ENCODE results near the gene TMEM185B. TPM values are rescaled to one million over a fixed set of nuclear protein-coding genes. Genes with fewer than 3 reads are reported as not detected.

The TMEM185B gene
- polyA plus RNA-seq, 1 of the 3 experiments (the other 2 are of a cell fraction) = 36.0 TPM

- Histone ChIP-seq H3K4me3 (ENCODE audit: low read depth in 2 of 2, low read length in 1 of 2) (no peak overlapping the region), H3K79me2 (ENCODE audit: insufficient read depth) (no peaks in the 10 kb centered on the region), H3K27ac (ENCODE audit: low read depth in 2 of 2, low read length in 1 of 2) (no peak overlapping the region), H3K4me2 (no peak overlapping the region), H2AFZ (ENCODE audit: low read depth) (no peak overlapping the region), H3K9me3 (no peaks in the 10 kb centered on the region), H3K9ac (no peak overlapping the region), H3F3A (replicated peaks; ENCODE audit: insufficient read depth) (no peaks in the 10 kb centered on the region), H3K4me1 (ENCODE audit: control insufficient read depth in 1 of 2, insufficient read depth in 2 of 2, low read depth in 1 of 2, low read length in 1 of 2) (no peaks in the 10 kb centered on the region), H4K20me1 (ENCODE audit: insufficient read depth) (no peaks in the 10 kb centered on the region), H3K9me2 (no peaks in the 10 kb centered on the region), H3K27me3 (ENCODE audit: insufficient read depth) (no peaks in the 10 kb centered on the region), H3K36me3 (replicated peaks in 1 of 2; ENCODE audit: control insufficient read depth in 1 of 2, insufficient read depth in 2 of 2, low read length in 1 of 2) (no peaks in the 10 kb centered on the region)
- WGBS (ENCODE audit: low lambda C conversion rate) = 78% methylated on average over 8 of the region's 10 CpGs
- ChIA-PET POLR2A (no interaction called here), CTCF (interaction anchor here (1.2 to 2.0 kb wide), 4 partner anchors 9 to 103 kb away, joined by 3 to 7 read pairs (median 4); partner anchors contain the start of gene TMEM185B)
- TF ChIP-seq MEF2A (IDR thresholded peaks at IDR 0.05; ENCODE audit: borderline replicate concordance, low read depth) = no peak
- no peak for TF ChIP-seq NRF1 (IDR thresholded peaks at IDR 0.05; ENCODE audit: low read depth, low read length)
- TF ChIP-seq GABPA (IDR thresholded peaks at IDR 0.05; ENCODE audit: low read depth) = no peak
- no peak for TF ChIP-seq PBX3 (IDR thresholded peaks at IDR 0.05)
- TF ChIP-seq REST (IDR thresholded peaks at IDR 0.05; ENCODE audit: low read depth, low read length) = no peak
- no peak for TF ChIP-seq FOSL2 (IDR thresholded peaks at IDR 0.05; ENCODE audit: borderline replicate concordance, low read depth)
- no peak for TF ChIP-seq RCOR1 (IDR thresholded peaks at IDR 0.05; ENCODE audit: low read length)
- no peak for TF ChIP-seq MAX (IDR thresholded peaks at IDR 0.05; ENCODE audit: low read depth)
- TF ChIP-seq GATA2 (CRISPR knock-in tag; IDR thresholded peaks at IDR 0.05) = no peak
- TF ChIP-seq ZBTB33 (IDR thresholded peaks at IDR 0.05; ENCODE audit: borderline replicate concordance, low read depth) = no peak
- no peak for TF ChIP-seq NFIC (IDR thresholded peaks at IDR 0.05; ENCODE audit: borderline replicate concordance)
- no peak for TF ChIP-seq SMC3 (IDR thresholded peaks at IDR 0.05; ENCODE audit: low read depth, low read length)
- no peak for TF ChIP-seq POLR2AphosphoS5 (IDR thresholded peaks at IDR 0.05; ENCODE audit: low read depth, low read length)
- no peak for TF ChIP-seq MXI1 (IDR thresholded peaks at IDR 0.05; ENCODE audit: low read depth, low read length)
- no peak for TF ChIP-seq IRF3 (IDR thresholded peaks at IDR 0.05; ENCODE audit: low read depth, low read length)
- no peak for DNase-seq
These were observed 12.9 kb downstream of the TMEM185B start for GRCh38 chr2:120210270-120210693.
